ENCODE measurements around the gene ITGA8.
"Not testable (repeated sequence)": the region's sequence is repeated elsewhere in the genome, so short reads cannot be mapped to it uniquely, and the experiment has no call there.

ITGA8 gene

DNA sequence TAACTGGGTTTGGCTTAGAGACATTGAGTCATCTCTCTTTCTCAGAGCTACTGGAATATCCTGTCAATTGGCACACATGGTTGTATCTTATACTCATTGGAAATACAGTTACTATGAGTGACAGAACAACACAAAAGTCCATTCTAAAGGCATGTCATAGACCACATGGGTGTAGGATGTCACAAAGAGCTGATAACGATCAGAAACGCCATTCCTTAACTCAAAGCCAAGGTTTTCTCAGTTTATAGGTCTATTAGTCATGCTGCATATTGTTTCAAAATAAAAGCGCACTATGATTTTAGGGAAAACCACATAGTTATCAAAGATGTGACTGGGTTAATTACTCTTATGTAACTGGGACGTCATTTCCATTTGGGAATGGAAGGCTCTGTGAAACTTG is 201.5 kb downstream of the ITGA8 start:
- in situ Hi-C loops (cut with MboI; ENCODE audit: low sequenced_read_pairs), result no loop called here

DNA sequence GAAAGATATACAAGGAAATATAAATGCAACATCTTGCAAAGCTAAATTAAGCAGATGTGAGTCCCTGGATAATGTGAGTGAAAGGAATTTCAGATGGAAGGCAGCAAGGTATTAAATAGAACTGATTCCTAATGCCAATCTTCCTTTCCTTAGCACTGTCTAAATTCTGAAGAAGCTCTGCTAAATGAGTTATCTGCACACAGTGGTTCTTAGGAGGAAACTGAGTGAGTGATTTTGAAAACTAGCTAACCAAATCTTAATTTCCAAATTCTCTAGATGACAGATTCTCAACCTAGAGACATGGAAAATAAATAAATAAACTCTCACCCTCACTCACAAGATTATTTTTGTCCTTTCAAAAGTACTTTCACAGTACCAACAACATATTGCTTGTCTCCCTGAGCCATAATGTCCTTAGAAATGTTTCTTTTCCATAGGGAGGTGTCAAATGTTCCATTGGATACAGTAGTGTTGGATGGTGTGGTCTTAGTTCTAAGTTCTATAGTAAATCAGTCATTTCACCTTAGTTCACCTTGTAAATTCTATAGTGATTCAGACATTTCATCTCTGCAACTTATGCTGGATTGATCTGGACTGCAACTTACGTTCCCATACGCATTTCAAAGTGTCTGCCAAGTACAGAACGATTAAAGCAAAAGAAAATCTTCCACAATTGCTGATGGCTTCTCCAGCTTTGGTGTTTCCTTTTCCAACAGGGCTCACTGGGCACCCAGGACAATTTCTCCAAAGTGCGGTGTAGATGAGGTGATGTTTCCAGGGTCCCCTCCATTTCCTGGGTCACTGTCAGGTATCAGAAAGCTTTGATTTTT is 203.3 kb downstream of the ITGA8 start:
- in situ Hi-C loops (cut with MboI; ENCODE audit: low sequenced_read_pairs), result no loop called here

DNA sequence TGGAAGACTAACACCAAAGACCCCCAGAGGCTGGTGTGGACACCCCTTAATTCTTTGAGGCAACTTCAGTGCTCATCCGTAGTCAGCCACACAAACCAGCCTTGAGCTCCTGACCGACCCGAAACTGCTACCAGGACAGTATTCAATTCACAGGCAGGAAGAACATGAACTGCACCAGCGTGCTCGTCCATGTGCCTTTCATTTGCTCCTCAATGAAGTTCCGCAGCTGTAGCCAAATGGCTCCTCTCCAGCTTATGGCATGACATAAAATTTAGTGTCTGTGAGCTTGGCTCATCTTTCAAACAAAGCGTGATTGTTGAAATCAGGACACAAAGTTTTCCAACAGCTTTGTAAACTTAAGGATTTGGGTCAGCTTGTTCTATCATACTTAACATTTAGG is 204.5 kb downstream of the ITGA8 start:
- in situ Hi-C loops (cut with MboI; ENCODE audit: low sequenced_read_pairs), result no loop called here

DNA sequence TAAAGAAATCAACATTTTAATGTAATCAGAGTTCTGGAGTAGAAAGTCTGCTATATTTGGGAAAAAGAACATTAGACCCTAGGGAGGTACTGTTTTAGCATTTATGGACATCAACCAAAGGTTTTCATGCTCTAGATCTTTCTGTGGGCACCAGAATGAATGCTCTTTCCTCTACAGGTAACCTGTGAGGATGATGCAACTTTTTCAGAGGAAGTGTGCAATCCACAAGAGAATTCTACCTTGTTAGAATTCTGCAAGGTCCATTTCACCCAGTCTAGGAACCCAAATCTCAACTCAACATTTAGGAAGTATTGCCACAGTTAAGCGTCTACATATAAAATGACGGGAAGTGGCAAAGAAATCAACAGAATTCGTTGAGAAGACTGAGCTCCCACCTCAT is 208.8 kb downstream of the ITGA8 start:
- in situ Hi-C loops (cut with MboI; ENCODE audit: low sequenced_read_pairs), result no loop called here

DNA sequence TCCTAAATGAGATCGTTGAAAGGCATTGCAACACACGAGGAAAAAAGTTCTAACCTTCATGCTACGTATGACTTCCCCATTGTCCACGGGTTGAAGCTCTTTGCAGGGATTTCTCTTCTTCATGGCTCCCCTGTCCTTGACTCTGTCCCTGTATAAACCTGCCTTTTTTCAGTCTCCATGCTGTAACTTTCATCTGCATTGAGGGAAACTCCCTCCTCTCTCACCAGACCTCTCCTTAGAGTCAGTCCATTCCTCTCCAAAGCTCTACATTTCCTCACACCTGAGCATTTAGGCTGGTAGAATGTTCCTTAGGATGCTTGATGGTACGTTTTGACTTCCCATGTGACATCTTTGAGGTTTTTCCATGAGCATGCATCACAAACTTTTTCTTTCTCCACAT is 214.4 kb downstream of the ITGA8 start:
- in situ Hi-C loops (cut with MboI; ENCODE audit: low sequenced_read_pairs), result no loop called here

DNA sequence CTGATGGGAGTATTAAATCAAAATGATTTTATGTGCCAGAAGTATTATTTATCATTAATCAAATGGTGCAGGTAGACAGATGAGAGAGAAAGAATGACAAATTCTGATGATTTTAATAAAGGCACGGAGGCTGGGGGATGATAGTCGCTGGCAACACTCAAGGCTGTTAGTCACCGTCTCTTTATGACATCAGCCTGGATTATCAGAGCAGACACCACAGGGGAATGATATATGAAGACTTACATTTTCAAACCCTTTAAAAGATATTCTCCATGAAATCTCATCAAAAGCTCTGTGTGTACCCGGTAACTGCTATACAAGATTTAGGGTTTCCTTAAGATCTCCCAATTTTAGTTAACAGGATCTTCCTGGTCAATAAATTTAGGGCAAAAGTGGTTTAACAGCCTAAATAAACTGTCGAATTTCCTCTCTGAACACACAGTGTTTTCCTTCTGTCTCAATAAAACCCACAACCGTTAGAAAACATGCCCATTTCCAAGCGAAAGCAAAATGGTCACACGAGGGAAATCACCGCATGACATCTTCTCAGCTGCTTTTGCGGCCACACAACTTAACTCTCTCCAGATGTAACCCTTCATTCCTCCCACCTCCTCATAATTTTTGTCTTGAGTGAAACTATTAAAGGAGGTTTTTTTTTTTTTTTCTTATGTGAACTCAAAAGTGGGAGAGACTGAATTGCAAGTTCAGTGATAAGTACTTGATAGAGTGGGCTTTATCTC is 215.5 kb downstream of the ITGA8 start:
- in situ Hi-C loops (cut with MboI; ENCODE audit: low sequenced_read_pairs), result no loop called here

DNA sequence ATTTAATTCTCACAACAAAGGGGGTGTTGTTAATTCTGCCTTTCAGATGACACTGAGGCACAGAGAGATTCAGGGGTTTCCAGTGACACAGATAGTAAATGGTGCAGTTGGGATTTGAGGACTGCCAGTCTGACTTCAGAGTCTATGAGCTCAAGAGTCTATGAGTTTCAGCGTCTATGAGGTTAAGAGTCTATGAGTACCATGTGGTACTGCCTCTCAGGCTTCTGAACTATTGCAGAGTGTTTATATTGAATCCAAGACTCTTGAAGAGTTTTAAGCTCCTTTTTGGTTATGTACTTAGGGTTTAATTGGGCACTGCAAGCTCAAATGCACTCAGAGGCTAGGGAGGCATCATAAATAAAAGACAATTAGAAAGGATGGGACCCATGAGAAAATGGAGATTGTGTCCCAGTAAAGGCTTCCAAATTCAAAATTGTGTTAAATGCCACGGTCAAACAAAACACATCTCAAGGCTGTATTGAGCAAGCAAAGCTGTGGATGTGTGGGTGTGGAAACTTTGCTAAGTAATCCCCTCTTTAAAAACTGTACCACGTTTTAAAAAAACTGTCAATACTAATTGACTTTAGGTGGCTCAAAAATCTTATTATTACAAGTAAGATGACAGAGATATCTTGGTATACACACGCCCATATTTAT is 224.7 kb downstream of the ITGA8 start:
- in situ Hi-C loops (cut with MboI; ENCODE audit: low sequenced_read_pairs), result no loop called here

DNA sequence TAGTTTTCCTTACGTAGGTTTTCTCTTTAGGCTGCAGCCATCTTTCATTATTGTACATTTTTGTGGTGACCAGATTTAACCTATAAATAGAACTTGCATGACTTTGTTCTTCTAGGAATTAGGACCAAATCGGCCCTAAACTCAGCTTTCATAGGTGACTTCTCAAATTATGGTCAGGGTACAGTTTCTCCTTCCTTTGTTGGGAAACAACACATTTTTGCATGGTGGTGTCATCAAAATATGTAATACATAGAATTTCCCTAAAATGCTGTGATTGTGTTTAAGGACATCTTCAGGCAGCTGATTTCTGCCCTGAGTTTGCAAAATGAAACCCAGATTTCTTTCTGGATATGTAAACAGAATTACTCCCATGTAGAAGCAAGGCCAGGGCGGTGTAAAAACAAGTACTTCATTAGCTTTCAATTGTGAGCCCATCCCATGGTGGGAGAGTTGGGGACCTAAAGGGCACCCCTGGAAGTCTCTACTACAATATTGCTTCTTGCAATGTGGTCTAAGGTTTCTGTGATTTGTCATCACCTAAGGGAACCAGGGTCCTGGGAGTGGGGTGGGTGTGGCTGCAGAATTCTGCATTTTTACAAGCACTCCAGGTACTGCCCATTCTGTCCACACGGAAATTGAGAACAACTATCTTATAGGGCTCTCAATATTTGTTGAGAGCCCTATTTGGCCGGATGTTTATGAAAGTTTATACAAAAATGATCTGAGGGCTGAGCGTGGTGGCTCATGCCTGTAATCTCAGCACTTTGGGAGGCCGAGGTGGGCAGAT is 227.7 kb downstream of the ITGA8 start:
- in situ Hi-C loops (cut with MboI; ENCODE audit: low sequenced_read_pairs), result no loop called here

DNA sequence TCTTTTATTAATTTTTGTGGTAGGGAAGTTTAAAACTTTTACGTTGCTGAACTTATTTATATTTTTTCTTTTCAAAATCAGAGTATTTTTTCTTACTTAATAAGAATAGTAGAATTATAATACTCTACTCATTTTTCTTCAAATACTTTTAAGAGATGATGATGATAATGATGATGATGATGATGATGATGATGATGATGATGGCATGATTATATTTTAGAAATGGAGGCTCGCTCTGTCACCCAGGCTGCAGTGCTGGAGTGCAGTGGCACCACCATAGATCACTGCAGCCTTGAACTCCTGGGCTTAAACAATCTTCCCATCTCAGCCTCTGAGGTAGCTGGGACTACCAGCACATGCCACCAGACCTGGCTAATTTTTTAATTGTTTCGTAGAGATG is 230.3 kb downstream of the ITGA8 start:
- in situ Hi-C loops (cut with MboI; ENCODE audit: low sequenced_read_pairs), result no loop called here

DNA sequence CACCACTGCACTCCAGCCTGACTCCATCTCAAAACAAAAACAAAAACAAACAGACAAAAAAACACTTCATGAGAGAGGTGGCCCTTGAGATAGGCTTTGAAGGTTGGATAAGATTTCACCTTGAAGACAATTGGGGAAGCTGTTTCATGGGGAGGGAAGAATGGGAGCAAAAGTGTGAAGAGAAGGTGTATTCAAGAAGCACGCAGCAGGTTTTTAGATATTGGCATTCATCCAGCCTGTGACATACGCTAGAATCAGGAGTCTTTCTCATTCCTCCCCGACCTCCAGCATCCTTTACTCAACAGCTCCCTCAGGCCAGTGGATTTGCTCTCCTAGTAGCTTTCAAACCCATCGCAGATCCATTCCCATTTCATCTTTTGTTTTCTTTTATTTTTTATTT is 232.3 kb downstream of the ITGA8 start:
- in situ Hi-C loops (cut with MboI; ENCODE audit: low sequenced_read_pairs), result no loop called here

DNA sequence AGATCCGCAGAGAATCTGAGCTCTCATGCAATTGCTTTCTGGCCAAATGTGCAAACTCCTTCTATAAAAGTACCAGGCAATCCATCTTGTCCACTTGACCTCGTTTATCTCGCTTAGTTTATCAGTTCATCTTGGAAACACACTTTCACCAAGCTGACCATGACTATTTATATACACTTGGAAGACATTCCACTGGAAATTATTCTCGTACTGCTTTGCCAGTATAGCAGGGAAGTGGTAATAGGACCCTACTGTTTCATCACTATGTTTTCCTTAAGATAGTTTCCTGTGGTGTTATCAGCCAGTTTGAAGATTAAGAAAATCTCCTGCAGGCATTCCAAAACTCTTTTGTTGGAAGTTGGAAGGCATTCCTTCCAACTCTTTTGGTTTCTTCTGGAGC is 233.3 kb downstream of the ITGA8 start:
- in situ Hi-C loops (cut with MboI; ENCODE audit: low sequenced_read_pairs), result no loop called here

DNA sequence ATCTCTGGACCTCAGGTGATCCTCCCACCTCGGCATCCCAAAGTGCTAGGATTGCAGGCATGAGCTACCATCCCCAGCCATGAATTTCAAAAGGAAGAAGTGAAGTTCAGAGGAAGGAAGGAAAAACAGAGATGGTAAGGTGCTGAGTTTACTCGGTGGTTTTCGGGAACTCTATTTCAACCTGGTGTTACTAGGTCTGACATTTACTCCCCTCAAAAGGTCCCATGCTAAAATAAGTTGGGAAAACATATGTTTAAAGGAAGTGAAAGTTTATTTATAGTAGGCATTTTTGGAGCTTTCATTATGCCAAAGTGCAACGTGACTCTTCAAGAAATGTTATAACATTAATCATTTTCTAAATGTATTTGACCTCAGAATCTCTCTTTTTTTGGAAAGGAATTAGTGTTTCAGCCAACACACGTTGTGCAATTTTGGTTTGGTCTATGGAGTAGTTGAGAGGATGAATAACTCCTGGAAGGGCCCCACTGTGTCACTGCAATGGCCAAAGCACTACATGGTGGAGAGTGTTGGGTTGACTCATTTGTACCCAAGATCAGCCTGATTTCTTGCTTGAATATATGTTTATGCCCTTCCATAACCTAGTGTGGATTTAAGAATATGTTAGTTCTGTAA is 233.9 kb downstream of the ITGA8 start:
- in situ Hi-C loops (cut with MboI; ENCODE audit: low sequenced_read_pairs), result no loop called here

DNA sequence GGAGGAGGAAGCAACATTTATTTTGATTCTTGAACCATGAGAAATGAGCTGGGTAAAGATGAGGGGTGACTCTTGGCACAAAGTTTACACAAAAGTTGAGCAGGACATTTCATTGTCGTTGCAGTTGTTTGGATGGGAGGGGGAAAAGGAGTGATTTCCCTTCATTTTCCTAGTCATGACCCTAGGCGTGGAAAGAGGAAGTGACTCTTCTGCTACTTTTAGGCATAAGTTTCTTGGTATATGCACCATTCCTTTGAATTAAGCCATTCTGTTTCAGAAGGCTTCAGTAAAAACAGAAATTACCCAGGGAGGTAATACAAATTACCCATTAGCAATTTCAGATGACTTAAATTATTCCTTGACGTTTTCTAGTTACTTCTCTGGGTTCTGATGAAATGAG is 234.7 kb downstream of the ITGA8 start:
- in situ Hi-C loops (cut with MboI; ENCODE audit: low sequenced_read_pairs), result no loop called here

DNA sequence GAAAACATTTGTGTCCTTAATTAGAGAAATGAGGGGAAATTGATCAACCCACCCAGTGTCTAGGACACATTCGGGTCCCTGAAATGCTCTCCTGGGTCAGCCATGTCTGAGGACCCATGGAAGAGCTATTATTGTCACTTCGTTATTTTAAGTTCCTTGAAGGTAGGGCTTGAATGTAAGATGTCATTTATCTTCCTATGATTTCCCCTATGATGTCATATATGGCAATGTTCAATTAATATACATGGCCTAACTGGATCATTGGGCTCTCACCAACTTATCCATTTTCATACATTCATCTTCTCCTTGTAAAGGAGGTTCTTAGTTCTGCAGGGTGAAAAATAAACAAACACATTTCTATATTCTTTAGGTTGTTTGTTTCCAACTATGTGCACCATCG is 235.6 kb downstream of the ITGA8 start:
- in situ Hi-C loops (cut with MboI; ENCODE audit: low sequenced_read_pairs), result no loop called here

DNA sequence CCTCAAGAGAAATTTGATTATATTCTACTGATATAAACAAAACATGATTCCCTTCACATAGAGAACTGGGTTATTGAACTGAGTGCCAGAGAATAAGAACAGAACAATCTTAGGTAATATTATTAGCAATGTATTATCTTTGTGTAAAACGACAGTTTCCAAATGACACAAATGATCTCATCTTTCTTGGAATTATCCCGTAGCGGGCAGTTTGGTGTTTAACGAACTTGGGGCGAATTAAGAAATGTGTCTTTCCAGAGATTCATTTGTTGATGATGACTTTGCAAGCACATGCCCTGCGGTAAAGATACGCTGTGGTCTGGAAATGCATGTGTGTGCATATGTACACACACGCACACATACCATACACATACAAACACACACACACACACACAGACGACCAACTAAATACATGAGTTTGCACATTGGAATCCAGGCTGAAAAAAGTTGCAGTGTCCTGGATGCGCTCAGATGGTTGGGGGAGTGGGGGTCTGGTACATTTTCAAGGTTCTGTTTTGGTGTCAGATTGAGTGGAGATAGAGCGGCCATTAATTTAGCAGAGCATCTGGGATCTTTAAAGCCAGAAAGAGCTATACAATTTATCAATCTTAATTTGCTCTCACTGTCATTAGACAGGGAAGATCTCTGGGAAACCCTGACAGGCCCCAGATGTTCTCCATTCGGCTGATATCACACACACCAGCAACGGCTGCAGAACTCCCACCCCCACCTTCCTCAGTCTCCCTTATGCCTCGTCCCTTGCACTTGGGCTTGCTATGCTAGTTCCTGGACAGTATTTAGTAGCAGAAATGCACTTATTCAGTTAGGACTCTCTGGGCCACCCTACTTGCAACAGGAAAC is 236.3 kb downstream of the ITGA8 start:
- in situ Hi-C loops (cut with MboI; ENCODE audit: low sequenced_read_pairs), result no loop called here

DNA sequence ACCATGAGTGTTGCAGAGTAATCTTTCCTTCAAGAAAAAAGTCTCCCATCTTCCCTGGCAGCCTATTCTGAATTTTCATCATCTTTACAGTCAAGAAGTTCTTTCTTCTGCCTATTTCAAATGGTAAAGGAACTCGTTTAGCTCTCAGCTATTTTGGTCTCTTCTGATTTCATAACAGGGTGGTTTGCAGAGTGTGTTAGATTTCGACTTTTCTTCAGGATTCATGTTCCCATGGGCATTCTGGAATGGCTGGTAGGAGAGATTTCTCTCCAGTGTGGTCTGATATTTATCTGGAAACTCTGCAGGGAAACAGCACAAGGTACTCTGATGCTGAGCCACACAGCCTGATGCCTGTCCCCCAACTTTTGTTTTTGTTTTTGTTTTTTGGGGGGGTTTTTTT is 237.6 kb downstream of the ITGA8 start:
- in situ Hi-C loops (cut with MboI; ENCODE audit: low sequenced_read_pairs), result no loop called here

DNA sequence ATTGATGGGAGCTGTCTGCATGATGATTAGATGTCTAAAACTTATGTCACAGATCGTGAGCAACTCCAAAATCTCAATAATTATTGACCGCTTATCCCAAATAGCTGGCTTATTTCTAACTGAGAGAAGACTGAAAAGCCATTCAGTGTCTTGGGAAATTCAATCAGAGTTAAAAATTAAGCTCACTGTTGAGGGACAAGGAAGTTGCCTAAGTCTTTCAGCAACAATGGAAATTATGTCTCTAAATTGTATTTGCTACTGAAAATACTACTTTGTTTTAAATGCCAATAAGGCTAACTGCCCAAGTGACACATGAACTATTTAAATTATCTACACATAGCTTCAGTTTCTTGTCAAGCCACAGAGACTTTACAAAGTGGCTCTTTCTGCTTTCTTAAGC is 240.8 kb downstream of the ITGA8 start:
- in situ Hi-C loops (cut with MboI; ENCODE audit: low sequenced_read_pairs), result no loop called here

DNA sequence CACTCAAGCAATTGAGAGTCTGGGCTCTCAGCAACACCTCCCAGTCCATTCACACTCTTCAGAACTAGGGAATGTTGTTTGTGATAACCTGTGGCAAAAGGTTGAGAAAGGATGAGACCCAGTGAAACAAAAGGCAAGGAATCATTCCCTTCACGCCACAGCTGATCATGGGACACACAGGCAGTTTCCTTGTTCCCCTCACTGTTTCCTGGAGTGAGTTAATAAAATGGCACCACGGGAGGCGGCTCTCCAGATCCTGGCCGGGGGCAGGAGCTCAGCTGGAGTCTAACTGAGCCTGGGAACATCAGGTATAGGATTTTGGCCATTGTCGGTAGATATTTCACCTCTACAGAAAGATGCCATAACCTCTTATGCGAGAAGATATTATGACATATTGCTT is 241.3 kb downstream of the ITGA8 start:
- in situ Hi-C loops (cut with MboI; ENCODE audit: low sequenced_read_pairs), result no loop called here

DNA sequence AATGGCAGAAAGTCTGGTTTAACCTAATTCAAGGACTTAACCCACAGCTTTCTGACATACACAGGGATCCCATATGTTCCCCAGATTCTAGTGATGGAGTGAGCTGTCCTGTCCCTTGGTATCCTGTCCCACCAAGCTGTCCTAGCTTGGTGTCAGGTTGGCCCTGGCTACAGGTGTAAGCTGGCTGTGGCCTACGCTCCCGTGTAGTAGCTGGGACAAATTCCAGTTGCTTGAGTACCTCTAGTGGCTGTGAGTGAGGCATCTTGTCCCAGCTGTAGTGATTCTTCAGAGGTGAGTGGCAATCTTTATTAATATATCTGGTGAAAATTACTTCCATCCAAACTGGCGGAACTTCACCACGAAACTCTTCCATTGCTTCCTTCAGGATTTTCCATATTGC is 243.4 kb downstream of the ITGA8 start:
- in situ Hi-C loops (cut with MboI; ENCODE audit: low sequenced_read_pairs), result no loop called here

DNA sequence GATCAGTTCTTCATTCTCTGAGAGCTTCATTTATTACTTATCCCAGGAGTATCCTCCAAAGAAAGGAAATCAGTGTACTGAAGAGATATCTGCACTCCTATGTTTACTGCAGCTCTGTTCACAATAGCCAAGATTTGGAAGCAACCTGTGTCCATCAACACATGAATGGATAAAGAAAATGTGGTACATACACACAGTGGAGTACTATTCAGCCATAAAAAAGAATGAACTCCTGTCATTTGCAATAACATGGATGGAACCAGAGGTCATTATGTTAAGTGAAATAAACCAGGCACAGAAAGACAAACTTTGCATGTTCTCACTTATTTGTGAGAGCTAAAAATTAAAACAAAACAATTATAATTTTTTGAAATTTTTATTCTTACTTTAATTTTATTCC is 244.3 kb downstream of the ITGA8 start:
- in situ Hi-C loops (cut with MboI; ENCODE audit: low sequenced_read_pairs), result not testable (repeated sequence)
